ENCODE results near the gene SLC35E3. TPM values are rescaled to one million over a fixed set of nuclear protein-coding genes. Genes with fewer than 3 reads are reported as not detected.

Gene SLC35E3
- total and polyA plus RNA-seq, 2 of the 13 experiments (the other 11 are each of a cell fraction or from before 2014, with no cell fraction given): 13.0 to 22.1 TPM

DNA sequence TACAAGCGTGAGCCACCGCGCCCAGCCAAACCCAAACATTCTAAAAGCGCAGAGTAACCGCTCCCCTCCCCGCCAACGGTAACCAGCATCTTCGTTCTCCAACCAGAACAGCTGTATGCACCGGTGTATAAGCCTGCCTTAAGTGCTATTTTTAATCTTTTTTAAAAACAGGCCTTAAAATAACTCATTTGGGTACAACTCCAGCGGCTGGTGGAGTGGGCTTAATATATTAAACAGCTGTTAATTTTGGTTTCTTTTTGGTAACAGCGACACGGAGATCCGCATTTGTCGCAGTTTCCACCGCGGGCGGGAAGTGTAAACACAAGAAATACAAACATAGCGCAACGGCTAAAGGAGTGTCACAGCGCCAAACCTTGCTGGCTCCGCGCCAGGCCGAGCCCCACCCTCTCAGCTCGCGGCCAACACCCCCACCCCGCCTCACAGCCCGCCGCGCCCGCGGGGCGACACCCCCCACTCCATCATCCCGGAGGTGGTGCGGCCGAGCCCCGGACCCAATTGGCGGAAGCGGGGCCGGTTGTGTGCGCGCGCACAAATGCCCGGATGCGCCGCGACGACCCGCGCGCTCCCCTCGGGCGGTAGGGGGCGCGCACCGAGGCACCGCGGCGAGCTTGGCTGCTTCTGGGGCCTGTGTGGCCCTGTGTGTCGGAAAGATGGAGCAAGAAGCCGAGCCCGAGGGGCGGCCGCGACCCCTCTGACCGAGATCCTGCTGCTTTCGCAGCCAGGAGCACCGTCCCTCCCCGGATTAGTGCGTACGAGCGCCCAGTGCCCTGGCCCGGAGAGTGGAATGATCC is 61.8 kb downstream of the SLC35E3 start, which contains the start of gene MDM2 (continued):
- peak; percentile 81 for TF ChIP-seq MAZ (IDR thresholded peaks at IDR 0.05; ENCODE audit: borderline replicate concordance, low read depth, low read length)
- TF ChIP-seq MAZ (CRISPR knock-in tag; IDR thresholded peaks at IDR 0.05; ENCODE audit: low read depth): peak; percentile 95
- TF ChIP-seq, protein P1, sequence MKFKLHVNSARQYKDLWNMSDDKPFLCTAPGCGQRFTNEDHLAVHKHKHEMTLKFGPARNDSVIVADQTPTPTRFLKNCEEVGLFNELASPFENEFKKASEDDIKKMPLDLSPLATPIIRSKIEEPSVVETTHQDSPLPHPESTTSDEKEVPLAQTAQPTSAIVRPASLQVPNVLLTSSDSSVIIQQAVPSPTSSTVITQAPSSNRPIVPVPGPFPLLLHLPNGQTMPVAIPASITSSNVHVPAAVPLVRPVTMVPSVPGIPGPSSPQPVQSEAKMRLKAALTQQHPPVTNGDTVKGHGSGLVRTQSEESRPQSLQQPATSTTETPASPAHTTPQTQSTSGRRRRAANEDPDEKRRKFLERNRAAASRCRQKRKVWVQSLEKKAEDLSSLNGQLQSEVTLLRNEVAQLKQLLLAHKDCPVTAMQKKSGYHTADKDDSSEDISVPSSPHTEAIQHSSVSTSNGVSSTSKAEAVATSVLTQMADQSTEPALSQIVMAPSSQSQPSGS (CRISPR knock-in tag; IDR thresholded peaks at IDR 0.05): peak; percentile 74; the same call in 1 of the 2 replicates
- TF ChIP-seq, protein P2, sequence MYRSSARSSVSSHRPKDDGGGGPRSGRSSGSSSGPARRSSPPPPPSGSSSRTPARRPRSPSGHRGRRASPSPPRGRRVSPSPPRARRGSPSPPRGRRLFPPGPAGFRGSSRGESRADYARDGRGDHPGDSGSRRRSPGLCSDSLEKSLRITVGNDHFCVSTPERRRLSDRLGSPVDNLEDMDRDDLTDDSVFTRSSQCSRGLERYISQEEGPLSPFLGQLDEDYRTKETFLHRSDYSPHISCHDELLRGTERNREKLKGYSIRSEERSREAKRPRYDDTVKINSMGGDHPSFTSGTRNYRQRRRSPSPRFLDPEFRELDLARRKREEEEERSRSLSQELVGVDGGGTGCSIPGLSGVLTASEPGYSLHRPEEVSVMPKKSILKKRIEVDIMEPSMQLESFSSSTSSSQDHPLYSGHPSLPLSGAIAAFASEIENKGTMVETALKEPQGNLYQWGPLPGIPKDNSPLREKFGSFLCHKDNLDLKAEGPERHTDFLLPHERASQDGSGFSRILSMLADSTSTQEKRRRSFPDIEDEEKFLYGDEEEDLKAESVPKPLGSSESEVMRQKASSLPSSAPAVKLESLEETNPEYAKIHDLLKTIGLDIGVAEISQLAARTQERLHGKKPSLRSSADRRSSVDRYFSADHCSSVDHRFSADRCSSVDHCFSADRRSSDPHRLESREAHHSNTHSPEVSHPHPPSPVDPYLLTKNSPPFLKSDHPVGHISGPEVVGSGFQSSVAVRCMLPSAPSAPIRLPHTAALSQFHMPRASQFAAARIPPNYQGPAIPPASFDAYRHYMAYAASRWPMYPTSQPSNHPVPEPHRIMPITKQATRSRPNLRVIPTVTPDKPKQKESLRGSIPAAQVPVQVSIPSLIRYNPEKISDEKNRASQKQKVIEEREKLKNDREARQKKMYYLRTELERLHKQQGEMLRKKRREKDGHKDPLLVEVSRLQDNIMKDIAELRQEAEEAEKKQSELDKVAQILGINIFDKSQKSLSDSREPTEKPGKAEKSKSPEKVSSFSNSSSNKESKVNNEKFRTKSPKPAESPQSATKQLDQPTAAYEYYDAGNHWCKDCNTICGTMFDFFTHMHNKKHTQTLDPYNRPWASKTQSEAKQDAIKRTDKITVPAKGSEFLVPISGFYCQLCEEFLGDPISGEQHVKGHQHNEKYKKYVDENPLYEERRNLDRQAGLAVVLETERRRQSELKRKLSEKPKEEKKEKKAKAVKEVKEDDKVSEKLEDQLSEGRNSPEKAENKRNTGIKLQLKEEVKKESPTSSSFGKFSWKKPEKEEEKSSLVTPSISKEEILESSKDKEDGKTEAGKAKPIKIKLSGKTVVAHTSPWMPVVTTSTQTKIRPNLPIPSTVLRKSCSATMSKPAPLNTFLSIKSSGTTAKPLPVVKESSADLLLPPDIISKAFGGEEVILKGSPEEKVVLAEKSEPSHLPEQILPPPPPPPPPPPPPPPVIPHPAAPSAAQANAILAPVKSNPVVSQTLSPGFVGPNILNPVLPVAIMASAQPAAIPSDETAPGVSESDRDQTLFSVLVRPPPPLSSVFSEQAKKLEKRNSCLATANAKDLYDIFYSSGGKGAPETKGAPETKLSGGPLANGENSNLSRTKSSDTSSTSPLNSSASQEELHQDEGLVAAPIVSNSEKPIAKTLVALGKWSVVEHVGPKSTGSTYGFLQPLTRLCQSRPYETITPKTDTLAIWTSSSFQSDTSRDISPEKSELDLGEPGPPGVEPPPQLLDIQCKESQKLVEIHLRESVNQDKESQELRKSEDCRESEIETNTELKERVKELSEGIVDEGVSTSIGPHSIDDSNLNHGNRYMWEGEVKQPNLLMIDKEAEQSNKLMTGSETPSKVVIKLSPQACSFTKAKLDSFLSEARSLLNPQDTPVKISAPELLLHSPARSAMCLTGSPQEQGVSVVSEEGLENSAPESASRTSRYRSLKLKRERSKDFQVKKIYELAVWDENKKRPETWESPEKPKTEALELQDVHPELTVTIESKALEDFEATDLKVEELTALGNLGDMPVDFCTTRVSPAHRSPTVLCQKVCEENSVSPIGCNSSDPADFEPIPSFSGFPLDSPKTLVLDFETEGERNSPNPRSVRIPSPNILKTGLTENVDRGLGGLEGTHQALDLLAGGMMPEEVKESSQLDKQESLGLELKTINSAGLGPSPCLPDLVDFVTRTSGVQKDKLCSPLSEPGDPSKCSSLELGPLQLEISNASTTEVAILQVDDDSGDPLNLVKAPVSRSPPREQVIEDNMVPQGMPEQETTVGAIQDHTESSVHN (CRISPR knock-in tag; IDR thresholded peaks at IDR 0.05): 0 out of 2 replicates have a peak, but pooled peaks have one; percentile 46
- TF ChIP-seq ZBTB38 (CRISPR knock-in tag; IDR thresholded peaks at IDR 0.05): peak; percentile 62
- TF ChIP-seq DR1 (CRISPR knock-in tag; IDR thresholded peaks at IDR 0.05): peak; percentile 71
- TF ChIP-seq ZNF792 (CRISPR knock-in tag; IDR thresholded peaks at IDR 0.05): peak; percentile 50; the same call in 1 of the 2 replicates
- TF ChIP-seq RAD51 (IDR thresholded peaks at IDR 0.05; ENCODE audit: borderline replicate concordance): no peak
- TF ChIP-seq ZBTB3 (CRISPR knock-in tag; IDR thresholded peaks at IDR 0.05; ENCODE audit: borderline replicate concordance, low read depth): peak; percentile 34; the same call in 1 of the 2 replicates
- no peak for TF ChIP-seq SOX13 (IDR thresholded peaks at IDR 0.05)
- TF ChIP-seq SOX13 (CRISPR knock-in tag; conservative IDR thresholded peaks at IDR 0.05 in 1 of 2, IDR thresholded peaks at IDR 0.05 in 1 of 2): peak in 1 of 2 experiments; percentile 73; a peak in 2 of 4 replicates
- peak; percentile 75; the same call in 1 of the 2 replicates for TF ChIP-seq FOXK1 (CRISPR knock-in tag; IDR thresholded peaks at IDR 0.05; ENCODE audit: borderline replicate concordance, low read depth)
- TF ChIP-seq, protein P3, sequence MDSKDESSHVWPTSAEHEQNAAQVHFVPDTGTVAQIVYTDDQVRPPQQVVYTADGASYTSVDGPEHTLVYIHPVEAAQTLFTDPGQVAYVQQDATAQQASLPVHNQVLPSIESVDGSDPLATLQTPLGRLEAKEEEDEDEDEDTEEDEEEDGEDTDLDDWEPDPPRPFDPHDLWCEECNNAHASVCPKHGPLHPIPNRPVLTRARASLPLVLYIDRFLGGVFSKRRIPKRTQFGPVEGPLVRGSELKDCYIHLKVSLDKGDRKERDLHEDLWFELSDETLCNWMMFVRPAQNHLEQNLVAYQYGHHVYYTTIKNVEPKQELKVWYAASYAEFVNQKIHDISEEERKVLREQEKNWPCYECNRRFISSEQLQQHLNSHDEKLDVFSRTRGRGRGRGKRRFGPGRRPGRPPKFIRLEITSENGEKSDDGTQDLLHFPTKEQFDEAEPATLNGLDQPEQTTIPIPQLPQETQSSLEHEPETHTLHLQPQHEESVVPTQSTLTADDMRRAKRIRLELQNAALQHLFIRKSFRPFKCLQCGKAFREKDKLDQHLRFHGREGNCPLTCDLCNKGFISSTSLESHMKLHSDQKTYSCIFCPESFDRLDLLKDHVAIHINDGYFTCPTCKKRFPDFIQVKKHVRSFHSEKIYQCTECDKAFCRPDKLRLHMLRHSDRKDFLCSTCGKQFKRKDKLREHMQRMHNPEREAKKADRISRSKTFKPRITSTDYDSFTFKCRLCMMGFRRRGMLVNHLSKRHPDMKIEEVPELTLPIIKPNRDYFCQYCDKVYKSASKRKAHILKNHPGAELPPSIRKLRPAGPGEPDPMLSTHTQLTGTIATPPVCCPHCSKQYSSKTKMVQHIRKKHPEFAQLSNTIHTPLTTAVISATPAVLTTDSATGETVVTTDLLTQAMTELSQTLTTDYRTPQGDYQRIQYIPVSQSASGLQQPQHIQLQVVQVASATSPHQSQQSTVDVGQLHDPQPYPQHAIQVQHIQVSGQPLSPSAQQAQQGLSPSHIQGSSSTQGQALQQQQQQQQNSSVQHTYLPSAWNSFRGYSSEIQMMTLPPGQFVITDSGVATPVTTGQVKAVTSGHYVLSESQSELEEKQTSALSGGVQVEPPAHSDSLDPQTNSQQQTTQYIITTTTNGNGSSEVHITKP (CRISPR knock-in tag; IDR thresholded peaks at IDR 0.05; ENCODE audit: low read depth): peak; percentile 79; the same call in 1 of the 2 replicates
- no peak for TF ChIP-seq BHLHE40 (IDR thresholded peaks at IDR 0.05; ENCODE audit: low read length)
- TF ChIP-seq SNRNP70 (IDR thresholded peaks at IDR 0.05; ENCODE audit: low read depth, low read length): no peak

Measured in HepG2 (cell line).